OCI-LY1 (cell line): ENCODE data around the gene ARHGAP24.
"Not testable (repeated sequence)": the region's sequence is repeated elsewhere in the genome, so short reads cannot be mapped to it uniquely, and the experiment has no call there.

Experiments
- H2AFZ ChIP-seq: fragments of 200-600 bp; sonication (generic), shearing (Covaris generic); 2 replicates; pipeline ENCODE4 v1.6.0; 2014; ENCODE audit warnings: antibody characterized with exemption, mild to moderate bottlenecking, low read length
- H3F3A ChIP-seq: fragments of 200-600 bp; sonication (generic), shearing (Covaris generic); 2 replicates; pipeline ENCODE4 v1.6.0; 2014; ENCODE audit warnings: mild to moderate bottlenecking, antibody characterized with exemption, low read length, moderate library complexity; ENCODE audit not compliant: insufficient read depth
- H3K27ac ChIP-seq: fragments of 200-600 bp; sonication (generic); 2 replicates; pipeline ENCODE4 v1.5.1; 2014; ENCODE audit warnings: low read length, mixed run types, mild to moderate bottlenecking, low read depth; ENCODE audit not compliant: poor library complexity, severe bottlenecking
- H3K27me3 ChIP-seq: fragments of 200-600 bp; sonication (generic); 2 replicates; pipeline ENCODE4 v1.6.0; 2014; ENCODE audit warnings: antibody characterized with exemption, mild to moderate bottlenecking, low read length, moderate library complexity; ENCODE audit not compliant: insufficient read depth
- H3K36me3 ChIP-seq: fragments of 200-600 bp; sonication (generic); 2 replicates; pipeline ENCODE4 v1.6.1; 2014; ENCODE audit warnings: mild to moderate bottlenecking, antibody characterized with exemption, low read length, moderate library complexity, mixed read lengths; ENCODE audit not compliant: insufficient read depth
- H3K4me1 ChIP-seq: fragments of 200-600 bp; sonication (generic); 2 replicates; pipeline ENCODE4 v1.5.1; 2014; ENCODE audit warnings: mild to moderate bottlenecking, low read length, moderate library complexity; ENCODE audit not compliant: insufficient read depth, severe bottlenecking
- H3K4me2 ChIP-seq: fragments of 200-600 bp; sonication (generic), shearing (Covaris generic); 2 replicates; pipeline ENCODE4 v1.6.1; 2014; ENCODE audit warnings: low read length
- H3K4me3 ChIP-seq: fragments of 200-600 bp; sonication (generic); 2 replicates; pipeline ENCODE4 v1.5.1; 2014; ENCODE audit warnings: low read length, low read depth, mild to moderate bottlenecking, mixed read lengths; ENCODE audit not compliant: poor library complexity, severe bottlenecking
- H3K79me2 ChIP-seq: fragments of 200-600 bp; shearing (Covaris generic); 2 replicates; pipeline ENCODE4 v1.6.1; 2016; ENCODE audit warnings: mixed run types, low read length, mixed read lengths; ENCODE audit not compliant: insufficient read depth
- H3K9ac ChIP-seq: fragments of 200-600 bp; sonication (generic), shearing (Covaris generic); 2 replicates; pipeline ENCODE4 v1.6.1; 2014; ENCODE audit warnings: mild to moderate bottlenecking, low read length, mixed read lengths
- H3K9me2 ChIP-seq: fragments of 200-600 bp; sonication (generic), shearing (Covaris generic); 2 replicates; pipeline ENCODE4 v1.6.1; 2014; ENCODE audit warnings: low read depth, mild to moderate bottlenecking, low read length, mixed read lengths
- H3K9me3 ChIP-seq: fragments of 200-600 bp; shearing (Covaris generic); 2 replicates; pipeline ENCODE4 v1.6.1; 2014; ENCODE audit warnings: low read length, mixed read lengths
- H4K20me1 ChIP-seq: fragments of 200-600 bp; sonication (generic), shearing (Covaris generic); 2 replicates; pipeline ENCODE4 v1.6.0; 2016; ENCODE audit warnings: mild to moderate bottlenecking, low read length; ENCODE audit not compliant: insufficient read depth
- EZH2 ChIP-seq: fragments of 200-600 bp; sonication (generic), shearing (Covaris generic); IDR thresholded peaks from 2 replicates; pipeline ENCODE4 v1.8.0; 2017; ENCODE audit warnings: borderline replicate concordance, mixed run types, mild to moderate bottlenecking, antibody characterized with exemption, low read length, moderate library complexity, mixed read lengths
- TF ChIP-seq, protein P1 (sequence below): fragments of 200-600 bp; sonication (generic), shearing (Covaris generic); IDR thresholded peaks from 2 replicates; pipeline ENCODE4 v1.5.1; 2017; ENCODE audit warnings: mild to moderate bottlenecking, antibody characterized with exemption, low read length, moderate library complexity, mixed read lengths

ARHGAP24 gene

DNA sequence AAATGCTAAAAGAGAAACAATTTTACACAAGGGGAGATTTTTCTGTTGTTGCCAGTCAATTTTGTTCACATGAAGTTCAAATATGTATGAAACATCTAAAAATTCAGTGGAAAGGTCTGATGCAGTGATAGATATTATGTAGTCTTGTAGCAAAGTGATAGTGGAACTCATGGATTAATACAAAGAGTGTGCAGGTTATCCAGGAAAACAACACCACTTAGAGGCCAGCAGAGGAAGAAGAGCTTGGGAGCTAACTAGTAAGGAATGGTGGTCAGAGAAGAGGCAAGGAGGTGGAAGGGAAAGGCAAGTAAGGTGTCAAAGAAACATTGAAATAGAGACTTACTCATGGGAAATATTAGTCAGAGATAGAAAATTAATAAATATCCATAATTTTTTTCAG, 489.3 kb downstream of the ARHGAP24 start:
- no peaks in the 10 kb centered on the region for H3K79me2 ChIP-seq
- no peak overlapping the region for H2AFZ ChIP-seq
- no peaks in the 10 kb centered on the region for H3F3A ChIP-seq
- H4K20me1 ChIP-seq: no peaks in the 10 kb centered on the region
- no peaks in the 10 kb centered on the region for H3K9me3 ChIP-seq
- no peak overlapping the region for H3K4me3 ChIP-seq
- peaks cover 6% of the 10 kb centered on the region; the same call in 1 of the 2 replicates for H3K36me3 ChIP-seq
- no peak overlapping the region for H3K27ac ChIP-seq
- H3K4me1 ChIP-seq: peaks cover 34% of the 10 kb centered on the region
- H3K9ac ChIP-seq: no peak overlapping the region
- no peak overlapping the region for H3K4me2 ChIP-seq
- no peaks in the 10 kb centered on the region for H3K27me3 ChIP-seq
- no peaks in the 10 kb centered on the region for H3K9me2 ChIP-seq
- no peak for TF ChIP-seq EZH2
- TF ChIP-seq, protein P1, sequence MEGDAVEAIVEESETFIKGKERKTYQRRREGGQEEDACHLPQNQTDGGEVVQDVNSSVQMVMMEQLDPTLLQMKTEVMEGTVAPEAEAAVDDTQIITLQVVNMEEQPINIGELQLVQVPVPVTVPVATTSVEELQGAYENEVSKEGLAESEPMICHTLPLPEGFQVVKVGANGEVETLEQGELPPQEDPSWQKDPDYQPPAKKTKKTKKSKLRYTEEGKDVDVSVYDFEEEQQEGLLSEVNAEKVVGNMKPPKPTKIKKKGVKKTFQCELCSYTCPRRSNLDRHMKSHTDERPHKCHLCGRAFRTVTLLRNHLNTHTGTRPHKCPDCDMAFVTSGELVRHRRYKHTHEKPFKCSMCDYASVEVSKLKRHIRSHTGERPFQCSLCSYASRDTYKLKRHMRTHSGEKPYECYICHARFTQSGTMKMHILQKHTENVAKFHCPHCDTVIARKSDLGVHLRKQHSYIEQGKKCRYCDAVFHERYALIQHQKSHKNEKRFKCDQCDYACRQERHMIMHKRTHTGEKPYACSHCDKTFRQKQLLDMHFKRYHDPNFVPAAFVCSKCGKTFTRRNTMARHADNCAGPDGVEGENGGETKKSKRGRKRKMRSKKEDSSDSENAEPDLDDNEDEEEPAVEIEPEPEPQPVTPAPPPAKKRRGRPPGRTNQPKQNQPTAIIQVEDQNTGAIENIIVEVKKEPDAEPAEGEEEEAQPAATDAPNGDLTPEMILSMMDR: no peak

DNA sequence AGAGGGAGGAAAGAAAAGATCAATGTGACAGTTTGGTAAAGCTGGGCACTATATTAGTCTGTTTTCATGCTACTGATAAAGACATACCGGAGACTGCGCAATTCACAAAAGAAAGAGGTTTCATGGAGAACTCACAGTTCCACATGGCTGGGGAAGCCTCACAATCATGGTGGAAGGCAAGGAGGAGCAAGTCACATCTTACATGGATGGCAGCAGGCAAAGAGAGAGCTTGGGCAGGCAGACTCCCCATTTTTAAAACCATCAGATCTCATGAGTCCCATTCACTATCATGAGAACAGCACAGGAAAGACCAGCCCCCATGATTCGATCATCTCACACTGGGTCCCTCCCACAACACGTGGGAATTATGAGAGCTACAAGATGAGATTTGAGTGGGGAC, 490.1 kb downstream of the ARHGAP24 start:
- H3K4me2 ChIP-seq, H3K27ac ChIP-seq, H3K9me3 ChIP-seq, H3K4me3 ChIP-seq, H3K27me3 ChIP-seq, H3K9ac ChIP-seq, H4K20me1 ChIP-seq, H2AFZ ChIP-seq, H3K79me2 ChIP-seq, H3F3A ChIP-seq, H3K36me3 ChIP-seq, H3K9me2 ChIP-seq: not testable (repeated sequence)
- H3K4me1 ChIP-seq: peaks cover 34% of the 10 kb centered on the region

DNA sequence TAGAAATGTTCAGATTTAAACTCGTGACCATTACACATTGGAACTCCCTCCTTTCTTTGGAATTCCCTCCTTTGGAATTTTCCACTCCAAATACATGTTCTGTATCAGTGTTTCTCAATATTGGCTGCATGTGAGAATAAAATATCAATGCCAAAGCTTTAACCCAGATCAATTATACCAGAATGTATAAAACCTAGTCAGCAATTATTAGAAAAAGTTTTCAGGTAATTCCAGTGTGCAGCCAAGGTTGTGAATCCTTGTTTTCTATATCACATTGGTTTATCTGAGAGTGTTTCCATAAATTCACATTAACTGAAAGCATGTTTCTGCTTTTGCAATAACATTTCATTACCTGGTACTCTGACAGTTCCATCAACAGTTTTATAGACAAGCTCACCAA, 490.6 kb downstream of the ARHGAP24 start:
- H3K4me3 ChIP-seq: no peak overlapping the region
- TF ChIP-seq EZH2: no peak
- TF ChIP-seq, protein P1: no peak
- no peaks in the 10 kb centered on the region for H3F3A ChIP-seq
- no peaks in the 10 kb centered on the region for H3K9me2 ChIP-seq
- no peak overlapping the region for H3K9ac ChIP-seq
- no peak overlapping the region for H3K4me2 ChIP-seq
- H3K27ac ChIP-seq: no peak overlapping the region
- H3K36me3 ChIP-seq: peaks cover 6% of the 10 kb centered on the region; the same call in 1 of the 2 replicates
- H4K20me1 ChIP-seq: no peaks in the 10 kb centered on the region
- no peak overlapping the region for H2AFZ ChIP-seq
- H3K79me2 ChIP-seq: no peaks in the 10 kb centered on the region
- H3K9me3 ChIP-seq: no peaks in the 10 kb centered on the region
- H3K4me1 ChIP-seq: peaks cover 34% of the 10 kb centered on the region
- H3K27me3 ChIP-seq: no peaks in the 10 kb centered on the region

DNA sequence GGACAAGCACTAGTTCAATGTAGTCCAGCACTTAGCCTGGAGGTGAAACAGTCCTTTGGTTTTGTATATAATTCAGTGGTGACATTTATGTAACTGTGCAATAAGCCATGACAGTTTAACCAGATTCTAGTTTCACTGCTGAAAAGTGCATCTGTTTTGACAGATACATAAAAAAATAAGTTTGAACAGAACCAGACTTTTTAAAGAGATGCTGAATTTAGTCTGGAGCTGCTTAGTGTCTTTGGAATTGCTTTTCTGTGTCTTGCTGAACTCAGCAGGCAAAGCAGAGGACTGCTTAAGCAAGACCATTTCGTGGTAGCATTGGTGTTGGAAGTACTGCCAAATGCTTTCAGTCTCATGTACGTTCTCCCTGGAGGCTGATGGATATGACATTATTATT, 491.4 kb downstream of the ARHGAP24 start:
- no peaks in the 10 kb centered on the region for H3F3A ChIP-seq
- H3K9me2 ChIP-seq: no peaks in the 10 kb centered on the region
- peak overlapping the region; percentile 15 for H3K27ac ChIP-seq
- H3K36me3 ChIP-seq: peaks cover 6% of the 10 kb centered on the region; the same call in 1 of the 2 replicates
- H3K27me3 ChIP-seq: no peaks in the 10 kb centered on the region
- TF ChIP-seq, protein P1: no peak
- TF ChIP-seq EZH2: no peak
- no peak overlapping the region for H3K4me2 ChIP-seq
- H3K79me2 ChIP-seq: no peaks in the 10 kb centered on the region
- no peak overlapping the region for H3K4me3 ChIP-seq
- H3K9me3 ChIP-seq: no peaks in the 10 kb centered on the region
- no peaks in the 10 kb centered on the region for H4K20me1 ChIP-seq
- H3K9ac ChIP-seq: no peak overlapping the region
- H2AFZ ChIP-seq: no peak overlapping the region
- H3K4me1 ChIP-seq: peaks cover 34% of the 10 kb centered on the region
